Measurements from ENCODE around the gene ANKRD53.

The ANKRD53 gene

DNA sequence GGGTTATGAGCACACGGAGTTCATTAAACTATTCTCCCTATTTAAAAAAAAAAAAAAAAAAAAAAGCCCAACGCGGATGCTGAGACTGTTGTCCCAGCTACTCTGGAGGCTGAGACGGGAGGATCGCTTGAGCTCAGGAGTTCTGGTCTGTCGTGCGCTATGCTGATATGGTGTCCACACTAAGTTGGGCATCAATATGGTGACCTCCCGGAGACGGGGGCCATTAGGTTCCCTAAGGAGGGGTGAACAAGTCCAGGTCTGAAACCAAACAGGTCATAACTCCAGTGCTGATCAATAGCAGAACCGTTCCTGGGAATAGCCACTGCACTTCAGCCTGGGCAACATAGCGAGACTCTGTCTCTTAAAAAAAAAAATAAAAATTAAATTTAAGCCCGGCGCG, 12.9 kb upstream of the ANKRD53 start:
- DNase-seq = no peak

- DNase-seq = no peak
Measured at GRCh38 chr2:70966681-70967080, 11.7 kb upstream of the ANKRD53 start.

GRCh38 chr2:70967189-70967588, 11.2 kb upstream of the ANKRD53 start:
- no peak for DNase-seq

- no peak for DNase-seq
Measured at GRCh38 chr2:70974592-70974991, 3.8 kb upstream of the ANKRD53 start.

DNA sequence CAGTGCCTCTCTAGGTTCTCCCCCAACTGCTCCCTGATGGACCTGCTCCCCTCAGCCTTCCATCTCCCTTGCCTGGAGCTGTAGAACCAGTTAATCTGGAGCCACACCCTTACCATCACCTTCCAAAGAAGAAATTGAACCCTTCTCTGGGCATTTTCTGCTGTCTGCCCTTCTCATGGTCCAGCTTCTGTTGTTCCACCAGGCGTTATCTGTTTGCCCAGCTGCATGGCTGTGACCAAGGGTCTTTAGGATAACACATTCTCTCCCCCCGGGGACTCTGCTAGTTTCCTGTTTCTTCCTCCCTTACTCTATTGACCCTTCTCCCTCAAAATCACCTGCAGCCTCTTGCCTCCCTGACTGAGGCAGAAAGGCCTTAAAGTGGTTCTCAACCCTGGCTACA, 3.2 kb upstream of the ANKRD53 start:
- DNase-seq = no peak

DNA sequence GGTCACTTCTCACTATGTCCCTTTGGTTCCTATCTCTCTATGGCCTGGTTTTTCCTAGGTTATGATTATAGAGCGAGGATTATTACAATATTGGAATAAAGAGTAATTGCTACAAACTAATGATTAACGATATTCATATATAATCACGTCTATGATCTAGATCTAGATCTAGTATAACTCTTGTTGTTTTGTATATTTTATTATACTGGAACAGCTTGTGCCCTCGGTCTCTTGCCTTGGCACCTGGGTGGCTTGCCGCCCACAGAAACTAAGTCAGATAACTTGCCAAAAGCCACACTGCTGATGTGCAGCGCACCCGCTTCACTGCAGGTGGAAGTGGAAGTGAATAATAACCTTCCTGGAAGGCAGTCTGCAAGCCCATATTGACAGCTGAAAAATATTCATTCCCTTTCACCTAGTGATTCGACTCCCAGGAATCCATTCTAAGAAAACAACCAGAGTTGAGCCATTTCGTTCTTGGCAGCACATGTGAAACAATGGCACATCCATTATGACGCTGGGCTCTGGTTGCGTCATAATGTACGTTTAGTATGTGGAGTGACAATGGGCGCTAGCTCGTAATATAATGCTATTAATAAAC, 725 bp upstream of the ANKRD53 start:
- peak; percentile 67 for DNase-seq

DNA sequence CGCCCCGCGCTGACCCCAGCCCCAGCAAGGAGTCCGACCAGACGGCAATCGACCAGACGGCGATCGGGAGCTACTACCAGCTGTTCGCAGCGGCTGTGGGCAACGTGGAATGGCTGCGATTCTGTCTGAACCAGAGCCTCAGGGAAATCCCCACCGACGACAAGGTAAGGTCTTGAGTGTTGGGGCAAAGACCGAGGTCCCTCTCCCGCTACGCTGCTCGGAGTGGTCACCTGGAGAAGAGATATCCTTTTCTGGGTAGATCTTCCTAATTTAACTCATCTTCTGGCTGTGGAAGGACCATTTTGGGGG, 704 bp downstream of the ANKRD53 start:
- DNase-seq = no peak

DNA sequence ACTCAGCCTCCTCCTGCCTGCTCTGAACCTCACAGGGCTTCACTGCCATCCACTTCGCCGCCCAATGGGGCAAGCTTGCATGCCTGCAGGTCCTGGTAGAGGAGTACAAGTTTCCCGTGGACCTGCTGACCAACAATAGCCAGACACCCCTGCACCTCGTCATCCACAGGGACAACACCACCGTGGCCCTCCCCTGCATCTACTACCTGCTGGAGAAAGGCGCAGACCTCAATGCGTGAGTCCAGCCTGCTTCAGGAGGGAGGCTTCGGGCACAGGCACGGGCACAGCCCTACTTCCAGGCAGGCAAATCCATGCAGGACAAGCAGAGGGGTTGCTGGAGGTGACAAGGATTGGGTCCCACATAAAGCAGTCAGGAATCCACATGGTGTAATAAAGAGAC, 1.2 kb downstream of the ANKRD53 start:
- no peak for DNase-seq

DNA sequence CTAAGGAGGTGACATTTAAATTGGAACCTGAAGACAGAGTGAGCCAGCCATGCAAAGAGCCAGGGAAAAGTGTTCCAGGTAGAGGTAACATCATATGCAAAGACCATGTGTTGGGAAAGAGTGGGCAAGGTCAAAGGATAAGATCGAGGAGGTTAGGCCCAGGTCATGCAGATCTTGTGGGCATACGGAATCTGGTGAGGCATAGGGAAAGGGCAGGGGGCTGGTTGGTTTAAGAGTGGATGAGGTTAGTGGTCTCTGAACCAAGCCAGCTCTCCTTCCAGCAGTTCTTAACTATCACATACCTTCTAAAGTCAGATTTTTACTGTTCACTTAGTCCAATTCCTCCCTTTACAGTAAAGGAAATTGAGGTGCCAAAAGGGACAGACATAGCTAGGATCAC, 3.0 kb downstream of the ANKRD53 start:
- no peak for DNase-seq

- DNase-seq = no peak
Measured at GRCh38 chr2:70981866-70982810, 3.7 kb downstream of the ANKRD53 start.

GRCh38 chr2:70982971-70983370, 4.5 kb downstream of the ANKRD53 start:
- no peak for DNase-seq

- DNase-seq = no peak
Measured at GRCh38 chr2:70983506-70984227, 5.2 kb downstream of the ANKRD53 start.

DNA sequence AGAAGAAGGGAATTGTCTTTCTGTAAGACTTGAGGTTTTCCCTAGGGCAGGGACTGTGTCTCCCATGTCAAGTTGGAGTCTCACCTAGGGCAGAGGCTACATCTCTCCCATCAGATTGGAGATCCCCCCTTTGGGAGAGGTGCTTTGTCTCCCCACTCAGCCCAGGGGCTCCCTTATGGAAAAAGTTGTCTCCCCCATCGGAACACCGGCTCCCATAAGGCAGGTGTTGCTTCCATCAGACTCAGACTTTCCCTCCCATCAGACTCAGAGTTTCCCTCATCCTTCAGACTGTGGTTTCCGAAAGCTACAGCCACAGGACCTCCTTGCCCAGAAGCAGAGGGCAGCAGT, 5.8 kb downstream of the ANKRD53 start:
- no peak for DNase-seq

- DNase-seq = peak; percentile 75
Measured at GRCh38 chr2:70984576-70985282, 6.3 kb downstream of the ANKRD53 start.

DNA sequence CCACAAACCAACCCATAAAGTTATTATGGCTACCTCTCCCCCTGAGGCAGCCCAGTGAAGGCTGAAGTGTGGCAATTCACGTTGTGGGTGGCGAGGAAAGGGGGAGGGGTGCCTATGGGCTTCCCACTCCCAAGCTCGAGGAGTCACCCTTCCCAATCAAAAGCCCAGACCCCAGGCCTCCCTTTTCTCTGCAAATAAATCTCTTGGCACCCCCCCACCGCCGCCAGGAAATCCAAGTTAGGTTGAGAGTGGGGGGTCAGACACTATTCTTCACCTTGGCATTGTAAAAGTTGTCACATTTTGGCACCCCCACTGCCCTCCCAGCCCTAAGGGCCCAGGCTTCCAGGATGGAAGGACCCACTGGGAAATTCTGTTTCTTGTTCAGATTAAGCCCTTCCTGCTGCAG, 6.9 kb downstream of the ANKRD53 start:
- no peak for DNase-seq

DNA sequence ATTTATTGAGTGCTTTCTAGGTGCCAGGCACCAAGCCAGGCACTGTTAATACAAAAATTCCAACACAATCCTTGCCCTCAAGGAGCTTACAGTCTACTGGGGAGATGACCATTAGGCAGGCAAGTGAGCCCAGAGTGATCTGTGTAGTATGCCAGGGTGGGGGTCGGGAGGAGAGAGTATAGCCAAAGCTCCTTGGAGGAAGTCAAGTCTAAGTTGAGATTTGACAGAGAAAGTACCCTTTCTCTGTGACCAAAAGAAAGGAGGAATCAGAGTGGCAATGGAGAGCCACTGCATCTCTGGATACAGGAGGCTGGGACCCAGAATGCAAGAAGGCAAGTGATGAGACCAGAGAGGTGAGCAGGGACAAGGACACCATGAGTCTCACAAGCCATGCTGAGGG, 7.5 kb downstream of the ANKRD53 start:
- no peak for DNase-seq

- no peak for DNase-seq
Measured at GRCh38 chr2:70986499-70987189, 8.2 kb downstream of the ANKRD53 start.

DNA sequence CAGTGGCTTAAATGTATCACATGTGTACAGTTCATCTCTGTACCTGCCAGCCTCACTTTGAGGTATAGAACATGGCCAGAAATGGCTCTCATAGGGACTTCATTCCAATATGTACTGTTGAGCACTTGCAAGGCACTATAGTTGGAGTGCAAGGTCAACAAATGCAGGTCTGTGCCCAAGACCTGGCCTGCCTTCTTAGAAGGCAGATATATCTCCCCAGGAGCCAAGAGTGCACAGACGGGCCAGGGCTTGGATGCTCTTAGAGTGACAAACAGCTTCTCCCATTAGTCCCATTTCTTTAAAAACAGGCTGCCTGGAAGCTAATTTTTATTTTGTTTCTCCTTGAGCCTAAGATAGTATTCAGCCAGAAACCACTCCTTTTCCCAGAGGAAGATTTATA, 9.0 kb downstream of the ANKRD53 start:
- no peak for DNase-seq

DNA sequence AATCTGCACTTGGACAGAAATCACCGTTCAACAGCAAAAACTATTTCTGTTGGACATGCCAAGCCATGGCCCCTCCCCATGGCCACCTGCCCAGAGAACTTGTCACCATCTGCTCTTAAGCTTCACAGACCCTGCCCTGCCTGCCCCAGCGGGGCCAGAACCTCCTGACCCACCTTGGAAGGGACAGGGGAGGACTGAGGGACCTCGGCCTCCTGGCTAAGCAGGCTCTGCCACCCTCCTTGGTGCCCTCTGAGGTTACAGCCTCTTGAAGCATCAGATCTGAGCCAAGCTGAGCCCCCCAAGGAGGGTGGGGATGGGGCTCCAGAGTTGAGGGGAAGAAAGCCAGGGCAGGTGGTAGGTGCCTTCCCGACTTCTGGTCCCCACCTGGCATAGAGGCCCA, 9.7 kb downstream of the ANKRD53 start:
- no peak for DNase-seq

GRCh38 chr2:70988726-70989648, 10.6 kb downstream of the ANKRD53 start:
- no peak for DNase-seq

GRCh38 chr2:70990216-70990615, 11.8 kb downstream of the ANKRD53 start:
- no peak for DNase-seq

DNA sequence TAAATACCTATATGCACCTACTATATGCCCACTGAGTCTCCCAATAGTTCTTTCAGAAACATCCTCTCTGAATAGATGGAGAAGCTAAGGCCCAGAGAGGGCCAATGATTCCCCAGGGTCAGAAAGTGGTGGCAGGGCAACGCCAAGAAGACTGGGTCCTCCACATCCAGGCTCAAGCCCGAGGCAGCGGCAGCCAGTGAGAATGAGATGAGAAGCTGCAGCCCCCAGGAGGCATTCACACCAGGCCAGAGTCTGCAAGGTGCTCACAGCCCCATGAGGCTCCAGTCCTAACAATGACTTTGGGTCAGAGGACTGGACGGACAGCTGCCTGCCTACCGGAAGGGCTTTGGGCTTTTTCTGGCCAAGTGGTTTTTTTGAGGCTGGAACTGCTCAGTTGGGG, 12.7 kb downstream of the ANKRD53 start:
- DNase-seq = no peak

All from eye (tissue), 1 donor.